ENCODE measurements around the gene CPED1.

GRCh38 chr7:121156825-121157224 is 168.3 kb downstream of the CPED1 start:
- no peak for TF ChIP-seq CTCF (IDR thresholded peaks at IDR 0.05)
- TF ChIP-seq POLR2A (IDR thresholded peaks at IDR 0.05): no peak

Data from testis (tissue), 2 donors.